NCI-H2196 treated with DMSO at 0.1 percent for 48 hours (cell line): ENCODE results near the gene SLC41A3.
"Not testable (repeated sequence)": the region's sequence is repeated elsewhere in the genome, so short reads cannot be mapped to it uniquely, and the experiment has no call there.

ENCODE experiments used
- DNase-seq: peaks from one replicate; lab custom pipeline; 2025; ENCODE audit not compliant: unreplicated experiment; lab: John Stamatoyannopoulos, UW

The SLC41A3 gene

GRCh38 chr3:126005951-126006350 is 78.0 kb downstream of the SLC41A3 start:
- no peak for DNase-seq

GRCh38 chr3:126004692-126005091 is 79.2 kb downstream of the SLC41A3 start:
- DNase-seq, result no peak

DNA sequence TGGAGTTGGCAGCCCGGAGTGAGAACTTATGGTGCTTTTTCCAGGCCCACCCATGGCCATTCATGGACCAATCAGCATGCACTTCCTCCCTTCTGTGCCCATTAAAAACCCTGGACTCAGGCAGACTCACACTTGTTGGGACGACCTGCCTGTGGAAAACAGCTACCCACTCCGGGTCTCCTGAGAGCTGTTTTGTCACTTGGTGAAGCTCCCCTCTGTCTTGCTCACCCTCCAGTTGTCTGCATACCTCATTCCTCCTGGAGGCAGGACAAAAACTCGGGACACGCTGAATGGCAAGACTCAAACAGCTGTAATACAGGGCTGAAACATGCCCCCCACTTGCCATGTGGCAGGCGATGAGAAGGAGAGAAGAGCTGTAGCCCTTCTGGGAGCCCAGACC is 79.7 kb downstream of the SLC41A3 start:
- DNase-seq, result no peak

GRCh38 chr3:126003447-126004190 is 80.3 kb downstream of the SLC41A3 start:
- DNase-seq, result no peak

DNA sequence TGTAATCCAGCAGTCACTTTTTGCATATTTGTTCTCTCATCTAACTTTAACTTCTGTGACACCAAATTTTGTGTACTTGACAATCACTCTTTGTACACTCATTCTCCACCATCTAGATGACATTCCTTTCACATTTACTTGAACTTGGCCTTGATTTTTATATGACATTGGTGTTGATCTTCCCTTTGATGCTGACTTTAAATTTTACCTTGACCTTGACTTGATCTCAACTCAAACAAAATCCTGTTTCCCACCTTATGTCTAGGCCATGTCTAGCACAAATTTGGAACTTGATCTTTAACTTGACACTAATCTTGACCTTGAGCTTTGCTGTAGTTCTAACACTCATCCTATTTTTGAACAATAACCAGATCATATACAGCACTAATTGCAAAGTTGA is 81.7 kb downstream of the SLC41A3 start:
- no peak for DNase-seq

GRCh38 chr3:125996751-125997150 is 87.2 kb downstream of the SLC41A3 start:
- DNase-seq, result not testable (repeated sequence)

DNA sequence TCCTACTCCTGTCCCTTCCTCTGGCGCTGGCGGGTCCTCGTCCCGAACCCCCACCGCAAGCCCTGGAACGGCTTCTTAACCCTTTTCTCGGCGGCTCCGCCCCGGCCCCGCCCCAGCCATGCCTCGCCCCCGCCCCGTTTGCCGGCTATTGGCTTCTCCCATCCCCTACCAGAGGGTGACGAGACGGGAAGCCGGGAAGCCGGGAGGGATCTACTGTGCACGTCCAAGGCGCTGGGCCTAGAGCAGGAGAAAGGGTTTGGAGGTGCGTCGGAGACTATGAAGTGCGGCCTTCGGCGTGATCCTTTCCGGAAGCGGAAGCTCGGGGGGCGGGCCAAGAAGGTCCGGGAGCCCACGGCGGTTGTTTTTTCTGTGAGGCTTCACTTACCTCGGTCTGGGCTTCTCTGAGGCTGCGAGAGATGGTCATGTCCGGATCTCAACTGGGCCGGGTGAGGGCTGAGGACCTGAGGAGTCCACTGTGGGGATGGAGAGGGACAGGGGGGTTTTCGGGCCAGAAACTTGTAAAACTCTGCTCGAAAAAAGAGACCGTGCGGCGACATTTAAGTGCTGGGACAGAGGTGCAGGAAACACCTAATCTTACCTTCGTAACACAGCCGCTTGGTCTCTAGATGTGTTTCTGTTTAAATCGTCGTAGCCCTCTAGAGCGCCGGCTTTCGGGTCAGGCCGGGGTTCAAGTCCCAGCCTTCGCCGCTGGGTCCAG is 93.5 kb downstream of the SLC41A3 start:
- DNase-seq, result peak; percentile 61

DNA sequence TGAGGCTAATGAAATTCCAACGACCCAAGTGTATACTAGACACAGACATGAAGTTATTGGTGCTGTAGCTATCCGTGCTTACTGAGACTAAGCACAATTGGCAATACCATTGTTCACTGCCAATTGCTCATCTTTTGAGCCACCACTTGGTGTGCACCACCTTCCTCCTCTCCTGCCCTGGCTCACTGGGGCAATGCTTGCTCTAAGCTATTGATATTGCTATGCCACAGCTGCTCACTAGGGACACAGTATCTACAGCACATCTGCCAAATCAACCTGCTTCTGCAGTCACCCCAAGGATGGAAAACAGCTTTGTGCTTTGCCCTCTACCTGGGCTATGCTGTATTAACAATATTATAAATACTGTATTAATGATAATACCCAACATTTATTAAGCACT is 99.0 kb downstream of the SLC41A3 start:
- DNase-seq, result not testable (repeated sequence)

- DNase-seq, result not testable (repeated sequence)
Measured at GRCh38 chr3:125977104-125977503, 106.8 kb downstream of the SLC41A3 start.

GRCh38 chr3:125976003-125976390 is 107.9 kb downstream of the SLC41A3 start:
- DNase-seq, result not testable (repeated sequence)

DNA sequence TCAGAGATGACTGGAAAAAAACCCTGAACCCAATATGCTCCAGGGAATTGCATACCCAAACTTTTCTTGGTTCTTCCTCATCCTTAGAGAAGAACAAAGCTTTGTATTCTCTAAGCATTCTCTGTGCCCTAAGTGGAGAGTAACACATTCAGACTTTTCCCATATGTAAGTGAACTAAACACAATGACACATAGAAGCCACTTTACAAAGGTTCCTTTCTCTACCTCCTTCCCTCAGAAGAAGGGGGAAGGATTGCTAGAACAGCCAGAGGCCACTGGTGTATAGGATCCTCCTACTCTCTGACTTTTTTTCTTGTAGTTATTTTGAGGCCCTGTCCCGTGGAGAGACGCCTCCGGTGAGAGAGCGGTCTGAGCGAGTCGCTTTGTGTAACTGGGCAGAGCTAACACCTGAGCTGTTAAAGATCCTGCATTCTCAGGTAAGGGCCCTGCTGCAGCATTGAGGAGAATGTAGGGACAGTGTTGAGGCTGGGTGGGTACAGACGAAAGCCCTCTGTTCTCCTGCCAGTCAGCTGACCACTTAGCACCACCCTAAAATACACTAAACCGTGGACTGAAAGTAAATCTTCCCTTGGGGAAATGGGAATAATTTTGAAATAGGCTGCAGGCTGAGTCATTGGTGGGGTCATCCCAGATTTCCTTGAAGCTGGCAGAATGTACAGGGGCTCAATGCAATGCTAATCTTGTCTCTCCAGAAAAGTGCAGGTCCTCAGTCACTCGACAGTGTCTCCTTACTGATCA is 108.5 kb downstream of the SLC41A3 start:
- DNase-seq, result not testable (repeated sequence)

GRCh38 chr3:125971997-125972944 is 111.7 kb downstream of the SLC41A3 start:
- peak; percentile 17 for DNase-seq

GRCh38 chr3:125968701-125969592 is 115.0 kb downstream of the SLC41A3 start, which contains the start of gene ROPN1B:
TSS of gene ROPN1B (plus strand) at chr3:125969178. CDS start at chr3:125972055, 2,877 bp downstream.
- not testable (repeated sequence) for DNase-seq

DNA sequence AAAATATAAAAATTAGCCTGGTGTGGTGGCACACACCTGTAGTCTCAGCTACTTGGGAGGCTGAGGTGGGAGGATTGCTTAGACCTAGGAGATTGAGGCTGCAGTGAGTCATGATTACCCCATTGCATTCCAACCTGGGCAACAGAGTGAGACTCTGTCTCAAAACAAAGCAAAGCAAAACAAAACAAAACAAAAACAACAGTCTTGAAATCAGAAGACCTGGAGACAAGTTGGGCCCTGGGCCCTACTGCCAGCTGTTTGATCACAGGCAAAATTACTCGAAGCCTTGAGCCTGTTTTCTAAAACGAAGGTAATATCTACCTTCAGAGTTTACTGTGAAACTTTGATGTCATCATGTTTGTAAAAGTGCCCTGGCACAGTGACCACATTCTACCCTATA is 115.8 kb downstream of the SLC41A3 start:
- DNase-seq, result not testable (repeated sequence)

- peak; percentile 44 for DNase-seq
Measured at GRCh38 chr3:125967156-125967555, 116.8 kb downstream of the SLC41A3 start.

GRCh38 chr3:125965505-125965904 is 118.4 kb downstream of the SLC41A3 start:
- DNase-seq, result no peak

GRCh38 chr3:125963834-125964233 is 120.1 kb downstream of the SLC41A3 start:
- DNase-seq, result not testable (repeated sequence)

DNA sequence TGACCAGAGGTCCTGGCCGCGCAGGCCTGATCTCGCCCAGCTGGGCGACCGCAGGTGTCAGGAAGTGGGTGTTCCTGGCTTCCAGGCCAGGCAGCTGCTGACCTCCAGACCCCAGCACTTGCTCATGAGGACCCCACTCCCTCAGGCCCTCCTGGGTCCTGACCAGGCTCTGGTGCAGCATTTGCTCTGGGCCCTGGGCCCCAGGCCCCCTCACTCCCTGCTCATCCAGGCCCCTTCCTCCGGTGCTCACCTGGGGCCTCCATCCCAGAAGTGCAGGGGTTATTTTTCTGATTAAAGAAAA is 122.7 kb downstream of the SLC41A3 start:
- no peak for DNase-seq

DNA sequence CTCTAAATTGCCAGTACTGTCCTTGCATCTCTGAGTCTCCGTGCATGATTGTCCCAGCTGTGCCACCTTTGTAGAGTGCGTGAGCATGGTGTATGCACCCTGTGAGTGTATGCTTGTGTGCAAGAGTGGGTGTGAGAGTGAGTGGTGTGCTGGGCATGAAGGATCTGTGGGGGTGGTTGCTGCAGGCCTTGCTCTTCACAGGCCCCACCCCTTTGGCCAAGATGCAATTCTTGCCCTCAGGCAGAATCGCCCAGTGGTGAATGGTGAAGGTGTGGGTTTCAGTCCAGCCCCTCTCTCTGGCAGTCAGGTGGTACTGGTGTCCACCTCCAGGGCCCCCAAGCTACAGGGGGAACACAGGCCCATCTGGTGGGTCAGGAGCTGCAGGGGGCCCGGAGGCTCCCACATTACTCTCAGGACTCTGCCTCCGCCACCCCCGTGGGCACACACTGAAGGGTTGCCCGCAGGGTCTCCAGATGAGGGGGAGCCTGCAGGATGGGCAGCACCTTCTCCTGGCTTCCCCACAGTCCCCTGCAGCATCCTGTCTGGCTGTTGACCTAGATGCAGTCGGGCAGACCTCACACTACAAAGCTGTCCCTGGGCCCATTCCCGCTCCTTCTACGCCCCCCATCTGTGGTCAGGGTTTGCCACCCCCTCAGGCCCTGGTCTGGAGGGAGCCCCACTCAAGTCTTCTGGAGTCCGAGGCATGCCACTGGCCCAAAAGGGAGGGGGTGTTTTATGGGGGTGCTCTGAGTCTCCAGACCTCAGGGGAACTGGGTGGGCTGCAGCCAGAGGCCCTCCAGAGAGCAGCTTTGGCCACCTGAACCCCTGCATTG is 123.3 kb downstream of the SLC41A3 start:
- no peak for DNase-seq
